ENCODE data around the gene PLEKHB2. TPM values are rescaled to one million over a fixed set of nuclear protein-coding genes. Genes with fewer than 3 reads are reported as not detected.

PLEKHB2 gene
- total RNA-seq, 1 experiment from 2014 or later: 55.9 TPM

DNA sequence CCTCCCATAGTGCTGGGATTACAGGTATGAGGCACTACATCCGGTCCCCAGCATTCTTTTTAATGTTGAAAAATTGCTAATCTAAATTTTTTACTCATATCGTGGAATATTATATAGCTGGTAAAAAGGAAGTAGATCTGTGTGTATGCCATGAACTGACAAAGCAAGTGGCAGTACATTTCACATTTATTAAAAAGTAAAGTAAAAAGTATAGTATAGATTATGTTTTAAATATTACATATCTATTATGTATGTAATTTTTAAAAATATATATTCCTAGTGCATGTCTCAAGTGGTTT is 25.1 kb downstream of the PLEKHB2 start:
- Histone ChIP-seq H4K91ac (ENCODE audit: insufficient read length, low read depth, low read length) (no peak overlapping the region), H3K4me2 (ENCODE audit: insufficient read depth, insufficient read length, low read length) (no peak overlapping the region), H2BK15ac (ENCODE audit: low read depth, low read length) (no peak overlapping the region), H3K23ac (ENCODE audit: insufficient read length, low read depth, low read length) (no peak overlapping the region), H3K79me1 (ENCODE audit: insufficient read depth, low read depth, low read length, poor library complexity, severe bottlenecking) (no peaks in the 10 kb centered on the region), H3K4me1 (ENCODE audit: insufficient read depth, low read length) (no peaks in the 10 kb centered on the region), H2AK5ac (ENCODE audit: insufficient read length, low read length) (no peak overlapping the region), H2BK5ac (ENCODE audit: insufficient read length, low read length) (no peak overlapping the region), H3K9ac (ENCODE audit: extremely low read depth, insufficient read length, low read length) (no peak overlapping the region), H2BK20ac (ENCODE audit: low read depth, low read length, poor library complexity, severe bottlenecking) (no peak overlapping the region), H3K27ac (ENCODE audit: insufficient read length, low read depth, low read length) (no peak overlapping the region), H3K4ac (ENCODE audit: low read depth, low read length) (no peak overlapping the region), H3K79me2 (ENCODE audit: insufficient read depth, low read length) (no peaks in the 10 kb centered on the region), H3K18ac (ENCODE audit: insufficient read length, low read depth, low read length) (no peak overlapping the region), H3K23me2 (ENCODE audit: insufficient read length, low read depth, low read length, poor library complexity, severe bottlenecking) (no peaks in the 10 kb centered on the region), H3K56ac (ENCODE audit: insufficient read length, low read depth, low read length) (no peak overlapping the region), H4K8ac (replicated peaks; ENCODE audit: insufficient read length, low read depth, low read length) (no peak overlapping the region), H3K14ac (ENCODE audit: insufficient read depth, low read length) (no peak overlapping the region), H4K20me1 (ENCODE audit: control insufficient read depth, insufficient read depth, insufficient read length) (no peaks in the 10 kb centered on the region), H3T11ph (ENCODE audit: low read length) (no peak overlapping the region), H2AFZ (ENCODE audit: low read length) (no peak overlapping the region), H3K9me3 (ENCODE audit: control insufficient read depth, low read depth, low read length) (no peaks in the 10 kb centered on the region), H4K5ac (ENCODE audit: insufficient read length, low read depth, low read length) (no peak overlapping the region), H2BK120ac (ENCODE audit: low read depth, low read length, poor library complexity, severe bottlenecking) (no peak overlapping the region), H3K27me3 (ENCODE audit: insufficient read depth, low read length) (no peaks in the 10 kb centered on the region; the same call in 1 of the 2 replicates), H2BK12ac (ENCODE audit: insufficient read length, low read depth, low read length) (no peak overlapping the region)
- H3K36me3 Mint-ChIP-seq (ENCODE audit: insufficient read depth in 1 of 3, low read depth in 3 of 3): peaks cover 60 to 90% (median 89%) of the 10 kb centered on the region in 3 experiments
- H3K27ac Mint-ChIP-seq: no peak overlapping the region
- H3K27me3 Mint-ChIP-seq (ENCODE audit: low read depth): peaks cover 4% of the 10 kb centered on the region; the same call in 1 of the 2 replicates
- no CpG with 5 or more reads among the region's 2 CpGs for WGBS (ENCODE audit: extremely low coverage, insufficient read length, low lambda C conversion rate)
- TF ChIP-seq, protein P1, sequence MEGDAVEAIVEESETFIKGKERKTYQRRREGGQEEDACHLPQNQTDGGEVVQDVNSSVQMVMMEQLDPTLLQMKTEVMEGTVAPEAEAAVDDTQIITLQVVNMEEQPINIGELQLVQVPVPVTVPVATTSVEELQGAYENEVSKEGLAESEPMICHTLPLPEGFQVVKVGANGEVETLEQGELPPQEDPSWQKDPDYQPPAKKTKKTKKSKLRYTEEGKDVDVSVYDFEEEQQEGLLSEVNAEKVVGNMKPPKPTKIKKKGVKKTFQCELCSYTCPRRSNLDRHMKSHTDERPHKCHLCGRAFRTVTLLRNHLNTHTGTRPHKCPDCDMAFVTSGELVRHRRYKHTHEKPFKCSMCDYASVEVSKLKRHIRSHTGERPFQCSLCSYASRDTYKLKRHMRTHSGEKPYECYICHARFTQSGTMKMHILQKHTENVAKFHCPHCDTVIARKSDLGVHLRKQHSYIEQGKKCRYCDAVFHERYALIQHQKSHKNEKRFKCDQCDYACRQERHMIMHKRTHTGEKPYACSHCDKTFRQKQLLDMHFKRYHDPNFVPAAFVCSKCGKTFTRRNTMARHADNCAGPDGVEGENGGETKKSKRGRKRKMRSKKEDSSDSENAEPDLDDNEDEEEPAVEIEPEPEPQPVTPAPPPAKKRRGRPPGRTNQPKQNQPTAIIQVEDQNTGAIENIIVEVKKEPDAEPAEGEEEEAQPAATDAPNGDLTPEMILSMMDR (conservative IDR thresholded peaks at IDR 0.05): no peak
- DNase-seq: no peak
- H3K9me3 Mint-ChIP-seq: peaks cover 0 to 8% of the 10 kb centered on the region in 2 experiments; a peak in 3 of 5 replicates
- H3K4me1 Mint-ChIP-seq: 0 out of 4 replicates have a peak, but pooled peaks cover 2% of the 10 kb centered on the region in 2 experiments
- no peak overlapping the region for H3K4me3 Mint-ChIP-seq
